ENCODE data around the gene FHL3. TPM values are rescaled to one million over a fixed set of nuclear protein-coding genes. Genes with fewer than 3 reads are reported as not detected.
A peak's percentile ranks its signal among the peaks of the same experiment; 100 is the strongest.

Gene FHL3
- total and polyA plus RNA-seq, 8 donors = 0.58 to 30.4 (median 19.9) TPM

DNA sequence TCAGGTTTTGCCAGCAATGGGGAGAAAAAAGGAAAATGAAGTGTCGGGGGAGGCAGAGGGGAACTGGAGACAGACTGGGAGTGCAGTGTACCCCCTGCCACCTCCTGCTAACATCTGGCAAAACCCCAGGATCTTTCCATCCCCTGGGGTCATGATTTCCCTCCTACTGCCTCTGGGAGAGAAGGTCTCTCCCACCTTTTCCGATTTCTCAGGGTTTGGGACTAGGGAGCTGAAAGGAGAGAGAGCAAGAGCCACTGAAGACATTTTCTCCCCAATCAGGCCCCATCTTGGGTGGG is 5.1 kb downstream of the FHL3 start:
- TF ChIP-seq POLR2AphosphoS5 (IDR thresholded peaks at IDR 0.05) (no peak), POLR2A (IDR thresholded peaks at IDR 0.05) (no peak), EP300 (IDR thresholded peaks at IDR 0.05) (no peak)
- TF ChIP-seq, protein P1, sequence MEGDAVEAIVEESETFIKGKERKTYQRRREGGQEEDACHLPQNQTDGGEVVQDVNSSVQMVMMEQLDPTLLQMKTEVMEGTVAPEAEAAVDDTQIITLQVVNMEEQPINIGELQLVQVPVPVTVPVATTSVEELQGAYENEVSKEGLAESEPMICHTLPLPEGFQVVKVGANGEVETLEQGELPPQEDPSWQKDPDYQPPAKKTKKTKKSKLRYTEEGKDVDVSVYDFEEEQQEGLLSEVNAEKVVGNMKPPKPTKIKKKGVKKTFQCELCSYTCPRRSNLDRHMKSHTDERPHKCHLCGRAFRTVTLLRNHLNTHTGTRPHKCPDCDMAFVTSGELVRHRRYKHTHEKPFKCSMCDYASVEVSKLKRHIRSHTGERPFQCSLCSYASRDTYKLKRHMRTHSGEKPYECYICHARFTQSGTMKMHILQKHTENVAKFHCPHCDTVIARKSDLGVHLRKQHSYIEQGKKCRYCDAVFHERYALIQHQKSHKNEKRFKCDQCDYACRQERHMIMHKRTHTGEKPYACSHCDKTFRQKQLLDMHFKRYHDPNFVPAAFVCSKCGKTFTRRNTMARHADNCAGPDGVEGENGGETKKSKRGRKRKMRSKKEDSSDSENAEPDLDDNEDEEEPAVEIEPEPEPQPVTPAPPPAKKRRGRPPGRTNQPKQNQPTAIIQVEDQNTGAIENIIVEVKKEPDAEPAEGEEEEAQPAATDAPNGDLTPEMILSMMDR (IDR thresholded peaks at IDR 0.05) = no peak
- Histone ChIP-seq H3K27ac (peak overlapping the region; percentile 39 to 94 (median 86)), H3K9me3 (no peaks in the 10 kb centered on the region), H3K36me3 (peaks cover 0 to 21% (median 19%) of the 10 kb centered on the region in 4 donors), H3K27me3 (no peaks in the 10 kb centered on the region), H3K4me1 (peaks cover 64 to 96% (median 84%) of the 10 kb centered on the region in 4 donors), H3K4me3 (no peak overlapping the region)
- intact Hi-C loops (cut with DNase I; ENCODE audit: low total_unique reads) = no loop called here
- no peak for DNase-seq
- 62 to 79% (median 67%) methylated on average over 2 of the region's 2 CpGs for WGBS, 5 donors

DNA sequence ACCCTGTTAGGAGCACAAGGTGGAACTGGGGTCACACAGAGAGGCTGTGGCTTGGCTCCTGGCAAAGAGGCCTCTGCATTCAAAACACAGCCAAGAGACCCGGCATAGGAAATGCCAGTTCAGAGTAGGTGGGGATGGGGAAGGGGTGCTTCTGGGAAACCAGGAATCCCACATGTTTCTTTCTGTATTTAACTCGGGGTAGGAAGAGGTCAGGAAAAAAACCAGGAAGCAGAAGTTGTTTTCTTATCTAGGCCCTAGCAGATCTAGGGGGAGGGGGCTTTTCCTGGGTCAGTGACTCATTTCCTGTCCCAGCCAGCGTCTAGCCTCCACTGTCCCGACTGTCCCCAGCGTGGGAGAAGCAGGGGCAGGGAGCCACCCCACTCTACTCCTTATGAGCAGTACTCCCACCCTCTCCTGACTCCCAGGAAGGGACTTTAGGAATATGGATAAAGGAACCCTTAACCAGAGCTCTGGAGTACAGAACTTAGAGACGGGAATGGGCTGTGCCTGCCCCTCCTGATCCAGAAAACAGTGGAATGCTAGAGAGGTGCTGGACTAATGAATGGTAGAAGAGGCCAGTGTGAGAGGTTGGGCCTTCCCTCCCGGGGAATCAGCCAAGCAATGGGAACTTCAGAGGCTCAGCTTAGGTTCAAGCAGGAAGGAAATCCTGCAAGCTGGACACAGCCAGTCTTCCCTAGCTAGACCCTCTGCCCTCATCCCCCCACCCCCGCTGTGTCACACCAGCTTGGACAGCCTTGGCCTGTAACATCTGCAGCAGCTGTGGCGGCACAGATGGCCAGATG is 5.7 kb downstream of the FHL3 start:
- WGBS, 5 donors = 8 to 22% (median 19%) methylated on average over 8 to 9 of the region's 9 CpGs
- DNase-seq = peak in 1 of 2 donors; percentile 85
- H3K4me1 ChIP-seq = peaks cover 69 to 100% (median 86%) of the 10 kb centered on the region in 4 donors
- no peaks in the 10 kb centered on the region for H3K9me3 ChIP-seq
- H3K36me3 ChIP-seq = peaks cover 0 to 21% (median 19%) of the 10 kb centered on the region in 4 donors
- intact Hi-C loops (cut with DNase I; ENCODE audit: low total_unique reads) = no loop called here
- H3K4me3 ChIP-seq = no peak overlapping the region
- peak overlapping the region; percentile 39 to 94 (median 86) for H3K27ac ChIP-seq
- TF ChIP-seq, protein P1 (IDR thresholded peaks at IDR 0.05) = no peak
- TF ChIP-seq POLR2A (IDR thresholded peaks at IDR 0.05) = no peak
- TF ChIP-seq POLR2AphosphoS5 (IDR thresholded peaks at IDR 0.05) = no peak
- no peak for TF ChIP-seq EP300 (IDR thresholded peaks at IDR 0.05)
- no peaks in the 10 kb centered on the region for H3K27me3 ChIP-seq

DNA sequence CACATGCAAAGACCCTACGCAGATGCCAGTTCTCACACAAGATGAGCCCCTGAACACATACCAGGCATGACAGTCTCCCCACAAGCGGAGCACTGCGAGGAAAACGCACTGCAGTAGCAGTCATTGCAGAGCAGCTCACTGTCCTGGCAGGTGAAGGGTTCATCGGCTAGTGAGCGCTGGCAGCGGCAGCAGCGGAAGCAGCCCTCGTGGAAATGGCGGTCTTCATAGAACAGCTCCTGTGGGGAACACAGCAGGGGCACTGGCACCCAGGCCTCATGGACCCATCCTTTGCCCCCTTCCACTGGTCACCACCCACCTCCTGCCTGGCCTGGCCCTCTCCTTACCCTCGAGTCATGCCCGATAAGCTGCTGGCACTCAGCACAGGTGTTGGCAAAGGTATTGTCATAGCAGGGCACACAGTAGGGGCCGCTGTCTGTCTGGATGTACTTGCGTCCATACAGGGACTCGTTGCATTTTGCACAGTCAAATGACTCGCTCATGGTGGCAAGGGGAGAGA is 6.3 kb downstream of the FHL3 start:
- TF ChIP-seq, protein P1 (IDR thresholded peaks at IDR 0.05) = no peak
- 63 to 72% (median 68%) methylated on average over 8 to 16 of the region's 16 CpGs for whole genome bisulfite sequencing, 5 donors
- intact Hi-C loops (cut with DNase I; ENCODE audit: low total_unique reads) = no loop called here
- Histone ChIP-seq H3K27me3 (no peaks in the 10 kb centered on the region), H3K4me3 (no peak overlapping the region), H3K27ac (peak overlapping the region; percentile 39 to 94 (median 86)), H3K4me1 (peaks cover 66 to 96% (median 81%) of the 10 kb centered on the region in 4 donors), H3K36me3 (peaks cover 0 to 21% (median 19%) of the 10 kb centered on the region in 4 donors), H3K9me3 (no peaks in the 10 kb centered on the region)
- DNase-seq = no peak

DNA sequence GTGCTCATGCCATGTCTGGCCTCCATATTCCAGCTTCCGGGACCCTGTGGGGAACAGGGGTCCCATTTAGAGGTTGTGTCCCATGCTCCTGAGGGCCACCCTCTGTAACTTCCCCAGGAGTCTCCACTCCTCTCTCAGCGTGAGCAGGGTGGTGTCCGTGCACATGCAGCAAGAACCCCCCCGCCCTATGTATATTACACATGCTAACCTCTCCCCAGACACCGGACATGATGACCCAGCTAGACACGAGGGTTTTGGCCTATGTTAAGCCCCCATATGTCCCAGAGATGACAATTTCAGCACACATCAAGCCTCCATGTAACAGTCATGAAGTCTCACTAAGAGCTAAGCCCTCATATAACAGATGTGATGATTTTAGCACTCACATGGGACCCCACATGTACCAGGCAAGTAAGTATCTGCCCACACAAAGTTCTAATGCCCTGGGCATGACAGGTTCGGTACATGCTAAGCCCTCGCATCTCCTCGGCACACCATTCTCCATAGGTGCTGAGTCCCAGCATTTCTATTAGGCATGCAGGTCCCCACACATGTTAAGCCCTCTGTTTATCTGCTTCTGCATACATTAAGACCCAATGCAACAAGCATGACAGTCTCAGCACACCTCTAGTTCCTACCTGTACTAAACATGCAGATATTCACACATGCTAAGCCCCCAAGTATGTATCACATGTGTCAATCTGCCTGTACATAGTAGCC is 7.1 kb downstream of the FHL3 start:
- Histone ChIP-seq H3K4me3 (peak overlapping the region in 1 of 4 donors; percentile 6), H3K4me1 (peaks cover 58 to 88% (median 73%) of the 10 kb centered on the region in 4 donors), H3K27ac (peak overlapping the region in 4 of 5 donors; percentile 74 to 94 (median 92)), H3K9me3 (no peaks in the 10 kb centered on the region), H3K27me3 (no peaks in the 10 kb centered on the region), H3K36me3 (peaks cover 0 to 21% (median 19%) of the 10 kb centered on the region in 4 donors)
- TF ChIP-seq EP300 (IDR thresholded peaks at IDR 0.05) (no peak), POLR2A (IDR thresholded peaks at IDR 0.05) (no peak), POLR2AphosphoS5 (IDR thresholded peaks at IDR 0.05) (no peak)
- TF ChIP-seq, protein P1 (IDR thresholded peaks at IDR 0.05) = no peak
- WGBS, 5 donors = 78 to 85% (median 85%) methylated on average over 4 to 9 of the region's 9 CpGs
- intact Hi-C loops (cut with DNase I; ENCODE audit: low total_unique reads) = no loop called here
- no peak for DNase-seq

Measured in stomach (tissue), 9 donors.